GM19468 (cell line): ENCODE data around the gene KRTAP5-5.
"Not testable (repeated sequence)": the region's sequence is repeated elsewhere in the genome, so short reads cannot be mapped to it uniquely, and the experiment has no call there.

ENCODE experiments used
- ATAC-seq: cut with Tn5 transposase; IDR thresholded peaks from one replicate; pipeline ENCODE4 v1.9.1; 2021; ENCODE audit warnings: mild to moderate bottlenecking, moderate library complexity, moderate number of reproducible peaks; ENCODE audit not compliant: unreplicated experiment; ENCODE audit errors: extremely low read depth

KRTAP5-5 gene

GRCh38 chr11:1629326-1630185 is at the start of gene KRTAP5-5:
Gene KRTAP5-5, plus strand, starts transcription at chr11:1629775. Its CDS starts 66 bp downstream, at chr11:1629841.
- no peak for ATAC-seq

- no peak for ATAC-seq
Observed at GRCh38 chr11:1581976-1582375, 47.6 kb upstream of the KRTAP5-5 start.

GRCh38 chr11:1582909-1583308 is 46.7 kb upstream of the KRTAP5-5 start:
- ATAC-seq: not testable (repeated sequence)

- not testable (repeated sequence) for ATAC-seq
Observed at GRCh38 chr11:1584661-1585370, 44.8 kb upstream of the KRTAP5-5 start, which contains the start of gene KRTAP5-1. Gene KRTAP5-1, minus strand, starts transcription at chr11:1585283. Its CDS starts 34 bp downstream, at chr11:1585249.

GRCh38 chr11:1586699-1587098 is 42.9 kb upstream of the KRTAP5-5 start:
- ATAC-seq: no peak

- ATAC-seq: not testable (repeated sequence)
Observed at GRCh38 chr11:1589191-1589963, 40.2 kb upstream of the KRTAP5-5 start.

GRCh38 chr11:1589996-1590395 is 39.6 kb upstream of the KRTAP5-5 start:
- ATAC-seq: no peak

- ATAC-seq: no peak
Observed at GRCh38 chr11:1592628-1593027, 36.9 kb upstream of the KRTAP5-5 start.

GRCh38 chr11:1595994-1596575 is 33.5 kb upstream of the KRTAP5-5 start:
- not testable (repeated sequence) for ATAC-seq

GRCh38 chr11:1596576-1597121 is 32.9 kb upstream of the KRTAP5-5 start:
- ATAC-seq: not testable (repeated sequence)

- no peak for ATAC-seq
Observed at GRCh38 chr11:1597331-1597993, 32.1 kb upstream of the KRTAP5-5 start.

GRCh38 chr11:1597994-1598380 is 31.6 kb upstream of the KRTAP5-5 start, which contains the start of gene KRTAP5-2:
Gene KRTAP5-2, minus strand, starts transcription at chr11:1598294. Its CDS starts 44 bp downstream, at chr11:1598250.
- ATAC-seq: no peak

GRCh38 chr11:1598406-1598805 is 31.2 kb upstream of the KRTAP5-5 start:
- not testable (repeated sequence) for ATAC-seq

GRCh38 chr11:1598816-1599215 is 30.8 kb upstream of the KRTAP5-5 start:
- ATAC-seq: no peak

- no peak for ATAC-seq
Observed at GRCh38 chr11:1600626-1601025, 28.9 kb upstream of the KRTAP5-5 start.

GRCh38 chr11:1601663-1602062 is 27.9 kb upstream of the KRTAP5-5 start:
- not testable (repeated sequence) for ATAC-seq

- ATAC-seq: no peak
Observed at GRCh38 chr11:1603629-1604028, 25.9 kb upstream of the KRTAP5-5 start.

GRCh38 chr11:1604181-1604580 is 25.4 kb upstream of the KRTAP5-5 start:
- ATAC-seq: no peak

GRCh38 chr11:1604711-1605110 is 24.9 kb upstream of the KRTAP5-5 start:
- no peak for ATAC-seq
